WTC11 (cell line): ENCODE results near the gene GAS6. TPM values are rescaled to one million over a fixed set of nuclear protein-coding genes. Genes with fewer than 3 reads are reported as not detected.
"Not testable (repeated sequence)": the region's sequence is repeated elsewhere in the genome, so short reads cannot be mapped to it uniquely, and the experiment has no call there.

Experiments used
- ATAC-seq: fragments of 200-7000 bp; cut with Tn5 transposase; 2 replicates; pipeline ENCODE4 v1.10.0; 2021; ENCODE audit warnings: mild to moderate bottlenecking, moderate library complexity
- CTCF ChIA-PET: fragments of 300-600 bp; sonication (Branson Sonifier 250); formaldehyde crosslinking; loops from one replicate; lab custom pipeline; 2021; ENCODE audit warnings: antibody characterized with exemption; lab: Charles Lee
- POLR2A ChIA-PET: fragments of 350-600 bp; sonication (Branson Sonifier 250); formaldehyde crosslinking; loops from one replicate; lab custom pipeline; 2021; ENCODE audit warnings: antibody characterized with exemption; lab: Charles Lee
- DNase-seq: peaks from one replicate; pipeline ENCODE4 v3.0.0; 2021; ENCODE audit warnings: low spot score
- H3K27ac Mint-ChIP-seq: 2 replicates; pipeline ENCODE4 v1.8.0; 2021; ENCODE audit warnings: mixed read lengths
- H3K27me3 Mint-ChIP-seq: 2 replicates; pipeline ENCODE4 v1.8.0; 2021; ENCODE audit warnings: low read depth, mild to moderate bottlenecking, moderate library complexity, mixed read lengths
- H3K36me3 Mint-ChIP-seq: 2 replicates; pipeline ENCODE4 v1.8.0; 2021; ENCODE audit warnings: mixed read lengths
- H3K4me1 Mint-ChIP-seq: 2 replicates; pipeline ENCODE4 v1.8.0; 2022; ENCODE audit warnings: mixed read lengths
- H3K4me3 Mint-ChIP-seq: 2 replicates; pipeline ENCODE4 v1.8.0; 2021; ENCODE audit warnings: mild to moderate bottlenecking, moderate library complexity, mixed read lengths
- H3K9me3 Mint-ChIP-seq: 2 replicates; pipeline ENCODE4 v1.8.0; 2021; ENCODE audit warnings: mixed read lengths
- AR ChIP-seq: fragments of 250-450 bp; sonication (Bioruptor Pico); IDR thresholded peaks from 2 replicates; pipeline ENCODE4 v1.9.0; 2021; ENCODE audit warnings: mild to moderate bottlenecking
- ATF1 ChIP-seq: sonication (generic); formaldehyde crosslinking; IDR thresholded peaks from 2 replicates; pipeline ENCODE4 v1.8.1; 2023; ENCODE audit warnings: mild to moderate bottlenecking, moderate library complexity, missing genetic modification reagents
- E2F4 ChIP-seq: sonication (generic); formaldehyde crosslinking; IDR thresholded peaks from 2 replicates; pipeline ENCODE4 v1.8.1; 2022; ENCODE audit warnings: low read depth, mild to moderate bottlenecking, moderate library complexity, missing genetic modification reagents, borderline replicate concordance
- ELF4 ChIP-seq: sonication (generic); formaldehyde crosslinking; IDR thresholded peaks from 2 replicates; pipeline ENCODE4 v1.8.1; 2022; ENCODE audit warnings: low read depth, mild to moderate bottlenecking, moderate library complexity, missing genetic modification reagents
- ESRRA ChIP-seq: sonication (generic); formaldehyde crosslinking; IDR thresholded peaks from 2 replicates; pipeline ENCODE4 v1.8.1; 2022; ENCODE audit warnings: mild to moderate bottlenecking, missing genetic modification reagents, borderline replicate concordance
- FOXP1 ChIP-seq: sonication (generic); formaldehyde crosslinking; IDR thresholded peaks from 2 replicates; pipeline ENCODE4 v1.8.0; 2022; ENCODE audit warnings: missing genetic modification reagents, mild to moderate bottlenecking, moderate library complexity, borderline replicate concordance
- GRHL2 ChIP-seq: fragments of 250-450 bp; sonication (Bioruptor Pico); IDR thresholded peaks from 2 replicates; pipeline ENCODE4 v1.8.0; 2022; ENCODE audit warnings: mild to moderate bottlenecking, moderate library complexity; ENCODE audit not compliant: insufficient replicate concordance, severe bottlenecking
- NFE2L1 ChIP-seq: sonication (generic); formaldehyde crosslinking; IDR thresholded peaks from 2 replicates; pipeline ENCODE4 v1.8.1; 2023; ENCODE audit warnings: missing genetic modification reagents
- PRRX2 ChIP-seq: fragments of 250-450 bp; sonication (Bioruptor Pico); IDR thresholded peaks from 2 replicates; pipeline ENCODE4 v1.8.0; 2021; ENCODE audit warnings: mild to moderate bottlenecking
- SOX15 ChIP-seq: fragments of 250-450 bp; sonication (Bioruptor Pico); IDR thresholded peaks from 2 replicates; pipeline ENCODE4 v1.9.0; 2021; ENCODE audit warnings: mild to moderate bottlenecking
- TEAD4 ChIP-seq: sonication (generic); formaldehyde crosslinking; IDR thresholded peaks from 2 replicates; pipeline ENCODE4 v1.8.0; 2022; ENCODE audit warnings: mild to moderate bottlenecking, missing genetic modification reagents
- ZNF121 ChIP-seq: sonication (generic); formaldehyde crosslinking; IDR thresholded peaks from 2 replicates; pipeline ENCODE4 v1.8.0; 2023; ENCODE audit warnings: missing genetic modification reagents
- ZNF263 ChIP-seq: sonication (generic); formaldehyde crosslinking; IDR thresholded peaks from 2 replicates; pipeline ENCODE4 v1.8.1; 2022; ENCODE audit warnings: low read depth, mild to moderate bottlenecking, moderate library complexity, missing genetic modification reagents
- ZNF532 ChIP-seq: fragments of 250-450 bp; sonication (Bioruptor Pico); IDR thresholded peaks from 2 replicates; pipeline ENCODE4 v1.9.0; 2021; ENCODE audit warnings: mild to moderate bottlenecking, borderline replicate concordance
- total RNA-seq: library from RNA; stranded (reverse); gene quantifications from 3 replicates; pipeline ENCODE4 v1.2.3, GENCODE V29; 2021
- TF ChIP-seq, protein P1 (sequence below): sonication (generic); formaldehyde crosslinking; IDR thresholded peaks from 2 replicates; pipeline ENCODE4 v1.8.0; 2022; ENCODE audit warnings: mild to moderate bottlenecking, missing genetic modification reagents
- TF ChIP-seq, protein P2 (sequence below): fragments of 250-450 bp; sonication (Bioruptor Pico); IDR thresholded peaks from 2 replicates; pipeline ENCODE4 v1.8.0; 2021; ENCODE audit warnings: mild to moderate bottlenecking
- TF ChIP-seq, protein P3 (sequence below): sonication (generic); formaldehyde crosslinking; IDR thresholded peaks from 2 replicates; pipeline ENCODE4 v1.8.1; 2023; ENCODE audit warnings: mild to moderate bottlenecking, moderate library complexity, missing genetic modification reagents

GAS6 gene
- total RNA-seq, 1 experiment from 2014 or later = 29.4 TPM

- DNase-seq = no peak
- Mint-ChIP-seq H3K36me3 (no peaks in the 10 kb centered on the region), H3K4me3 (no peak overlapping the region), H3K4me1 (peaks cover 22% of the 10 kb centered on the region), H3K27me3 (no peaks in the 10 kb centered on the region), H3K27ac (no peak overlapping the region), H3K9me3 (no peaks in the 10 kb centered on the region)
- TF ChIP-seq FOXP1 (CRISPR knock-in tag) (no peak), GRHL2 (CRISPR knock-in tag) (no peak), ATF1 (CRISPR knock-in tag) (no peak), ZNF532 (no peak), ESRRA (no peak), TEAD4 (CRISPR knock-in tag) (no peak), ZNF263 (CRISPR knock-in tag) (no peak), NFE2L1 (CRISPR knock-in tag) (no peak)
- TF ChIP-seq, protein P1, sequence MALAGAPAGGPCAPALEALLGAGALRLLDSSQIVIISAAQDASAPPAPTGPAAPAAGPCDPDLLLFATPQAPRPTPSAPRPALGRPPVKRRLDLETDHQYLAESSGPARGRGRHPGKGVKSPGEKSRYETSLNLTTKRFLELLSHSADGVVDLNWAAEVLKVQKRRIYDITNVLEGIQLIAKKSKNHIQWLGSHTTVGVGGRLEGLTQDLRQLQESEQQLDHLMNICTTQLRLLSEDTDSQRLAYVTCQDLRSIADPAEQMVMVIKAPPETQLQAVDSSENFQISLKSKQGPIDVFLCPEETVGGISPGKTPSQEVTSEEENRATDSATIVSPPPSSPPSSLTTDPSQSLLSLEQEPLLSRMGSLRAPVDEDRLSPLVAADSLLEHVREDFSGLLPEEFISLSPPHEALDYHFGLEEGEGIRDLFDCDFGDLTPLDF (CRISPR knock-in tag) = no peak
- TF ChIP-seq, protein P2, sequence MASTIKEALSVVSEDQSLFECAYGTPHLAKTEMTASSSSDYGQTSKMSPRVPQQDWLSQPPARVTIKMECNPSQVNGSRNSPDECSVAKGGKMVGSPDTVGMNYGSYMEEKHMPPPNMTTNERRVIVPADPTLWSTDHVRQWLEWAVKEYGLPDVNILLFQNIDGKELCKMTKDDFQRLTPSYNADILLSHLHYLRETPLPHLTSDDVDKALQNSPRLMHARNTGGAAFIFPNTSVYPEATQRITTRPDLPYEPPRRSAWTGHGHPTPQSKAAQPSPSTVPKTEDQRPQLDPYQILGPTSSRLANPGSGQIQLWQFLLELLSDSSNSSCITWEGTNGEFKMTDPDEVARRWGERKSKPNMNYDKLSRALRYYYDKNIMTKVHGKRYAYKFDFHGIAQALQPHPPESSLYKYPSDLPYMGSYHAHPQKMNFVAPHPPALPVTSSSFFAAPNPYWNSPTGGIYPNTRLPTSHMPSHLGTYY (CRISPR knock-in tag) = no peak
- ChIA-PET POLR2A (no interaction called here), CTCF (no interaction called here)
- ATAC-seq = no peak
Measured at GRCh38 chr13:113874177-113874576, 10.3 kb upstream of the GAS6 start.

DNA sequence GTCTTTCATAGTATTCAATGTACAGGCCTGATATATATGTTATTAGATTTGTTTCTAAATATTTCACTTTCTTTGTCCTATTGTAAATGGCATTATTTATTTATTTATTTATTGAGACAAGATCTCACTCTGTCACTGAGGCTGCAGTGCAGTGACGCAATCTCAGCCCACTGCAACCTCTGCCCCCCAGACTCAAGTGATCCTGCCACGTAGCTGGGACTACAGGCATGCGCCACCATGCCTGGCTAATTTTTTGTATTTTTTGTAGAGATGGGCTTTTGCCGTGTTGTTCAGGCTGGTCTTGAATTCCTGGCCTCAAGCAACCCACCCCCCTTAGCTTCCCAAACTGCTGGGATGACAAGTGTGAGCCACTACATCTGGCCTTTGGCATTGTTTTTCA lies 5.4 kb upstream of the GAS6 start:
- CTCF ChIA-PET = no interaction called here
- DNase-seq = no peak
- Mint-ChIP-seq H3K4me3 (no peak overlapping the region), H3K36me3 (0 out of 2 replicates have a peak, but pooled peaks cover 2% of the 10 kb centered on the region), H3K27ac (no peak overlapping the region), H3K4me1 (peaks cover 27% of the 10 kb centered on the region), H3K9me3 (no peaks in the 10 kb centered on the region), H3K27me3 (peaks cover 23% of the 10 kb centered on the region)
- ATAC-seq = no peak
- POLR2A ChIA-PET = no interaction called here
- TF ChIP-seq, protein P3, sequence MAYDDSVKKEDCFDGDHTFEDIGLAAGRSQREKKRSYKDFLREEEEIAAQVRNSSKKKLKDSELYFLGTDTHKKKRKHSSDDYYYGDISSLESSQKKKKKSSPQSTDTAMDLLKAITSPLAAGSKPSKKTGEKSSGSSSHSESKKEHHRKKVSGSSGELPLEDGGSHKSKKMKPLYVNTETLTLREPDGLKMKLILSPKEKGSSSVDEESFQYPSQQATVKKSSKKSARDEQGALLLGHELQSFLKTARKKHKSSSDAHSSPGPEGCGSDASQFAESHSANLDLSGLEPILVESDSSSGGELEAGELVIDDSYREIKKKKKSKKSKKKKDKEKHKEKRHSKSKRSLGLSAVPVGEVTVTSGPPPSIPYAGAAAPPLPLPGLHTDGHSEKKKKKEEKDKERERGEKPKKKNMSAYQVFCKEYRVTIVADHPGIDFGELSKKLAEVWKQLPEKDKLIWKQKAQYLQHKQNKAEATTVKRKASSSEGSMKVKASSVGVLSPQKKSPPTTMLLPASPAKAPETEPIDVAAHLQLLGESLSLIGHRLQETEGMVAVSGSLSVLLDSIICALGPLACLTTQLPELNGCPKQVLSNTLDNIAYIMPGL = no peak
- TF ChIP-seq PRRX2 (CRISPR knock-in tag) (no peak), ESRRA (no peak), ZNF121 (no peak), ELF4 (no peak), E2F4 (no peak), AR (CRISPR knock-in tag) (no peak), SOX15 (CRISPR knock-in tag) (no peak)

GRCh38 chr13:113867913-113868312 lies 4.0 kb upstream of the GAS6 start:
- POLR2A ChIA-PET, H3K9me3 Mint-ChIP-seq, CTCF ChIA-PET, H3K27ac Mint-ChIP-seq, H3K4me3 Mint-ChIP-seq, H3K36me3 Mint-ChIP-seq, DNase-seq, ATAC-seq: not testable (repeated sequence)
- Mint-ChIP-seq H3K4me1 (peaks cover 20% of the 10 kb centered on the region), H3K27me3 (peaks cover 29% of the 10 kb centered on the region)
